ENCODE measurements around the gene MAVS.

The MAVS gene

GRCh38 chr20:3819411-3820047 lies 27.1 kb upstream of the MAVS start:
- ChIA-PET POLR2A (ENCODE audit: low non-redundant PET) (interaction anchor here (1.0 to 1.3 kb wide), 3 partner anchors 11 to 33 kb away, joined by 3 to 4 read pairs (median 4); partner anchors contain the start of gene CENPB), CTCF (interaction anchor here (0.6 to 3.1 kb wide), 16 partner anchors 8 to 270 kb away, joined by 3 to 32 read pairs (median 6); partner anchors contain the start of genes CDC25B, CENPB and SPEF1)
- DNase-seq (ENCODE audit: low spot score), result no peak
- peak overlapping the region; percentile 96 for H3K27ac ChIP-seq
- no peak for TF ChIP-seq CTCF (conservative IDR thresholded peaks at IDR 0.05; ENCODE audit: low read depth)

GRCh38 chr20:3820048-3820900 lies 26.4 kb upstream of the MAVS start, which contains the start of gene AP5S1:
Gene AP5S1 (plus strand): TSS chr20:3820547. CDS start chr20:3822118, 1,571 bp downstream.
- TF ChIP-seq CTCF (conservative IDR thresholded peaks at IDR 0.05; ENCODE audit: low read depth), result peak; percentile 99
- ChIA-PET CTCF (interaction anchor here (0.5 to 3.1 kb wide), 16 partner anchors 8 to 283 kb away, joined by 3 to 32 read pairs (median 4); partner anchors contain the start of genes CDC25B, CENPB and SPEF1), POLR2A (ENCODE audit: low non-redundant PET) (interaction anchor here (0.6 to 1.3 kb wide), 4 partner anchors 25 to 35 kb away, joined by 3 to 8 read pairs (median 4); partner anchors contain the start of gene CENPB)
- peak within 1 kb of the TSS; percentile 96 for H3K27ac ChIP-seq
- DNase-seq (ENCODE audit: low spot score), result peak; percentile 91

GRCh38 chr20:3820901-3821727 lies 25.5 kb upstream of the MAVS start:
- CTCF ChIA-PET, result interaction anchor here (0.5 to 3.1 kb wide), 15 partner anchors 9 to 144 kb away, joined by 3 to 32 read pairs (median 4); partner anchors contain the start of genes CDC25B, CENPB and SPEF1
- POLR2A ChIA-PET (ENCODE audit: low non-redundant PET), result interaction anchor here (0.6 to 1.3 kb wide), 4 partner anchors 26 to 36 kb away, joined by 3 to 8 read pairs (median 4); partner anchors contain the start of gene CENPB
- TF ChIP-seq CTCF (conservative IDR thresholded peaks at IDR 0.05; ENCODE audit: low read depth), result no peak
- DNase-seq (ENCODE audit: low spot score), result no peak
- peak overlapping the region; percentile 96 for H3K27ac ChIP-seq

- no peak for TF ChIP-seq CTCF (conservative IDR thresholded peaks at IDR 0.05; ENCODE audit: low read depth)
- ChIA-PET POLR2A (ENCODE audit: low non-redundant PET) (no interaction called here), CTCF (interaction anchor here (0.5 to 3.1 kb wide), 4 partner anchors 14 to 76 kb away, joined by 3 to 32 read pairs (median 3); partner anchors contain the start of gene CENPB)
- peak overlapping the region; percentile 96 for H3K27ac ChIP-seq
- no peak for DNase-seq (ENCODE audit: low spot score)
These were observed 24.6 kb upstream of the MAVS start for GRCh38 chr20:3821996-3822395.

GRCh38 chr20:3823881-3824280 lies 22.8 kb upstream of the MAVS start:
- TF ChIP-seq CTCF (conservative IDR thresholded peaks at IDR 0.05; ENCODE audit: low read depth), result no peak
- DNase-seq (ENCODE audit: low spot score), result no peak
- POLR2A ChIA-PET (ENCODE audit: low non-redundant PET), result no interaction called here
- CTCF ChIA-PET, result interaction anchor here (0.7 kb wide), 2 partner anchors 45 to 72 kb away, joined by 3 read pairs; no protein-coding TSS in a partner anchor
- peak overlapping the region; percentile 22; the same call in 1 of the 2 replicates for H3K27ac ChIP-seq
